ENCODE measurements around the gene PPP2R5D.
A peak's percentile ranks its signal among the peaks of the same experiment; 100 is the strongest.
"Not testable (repeated sequence)": the region's sequence is repeated elsewhere in the genome, so short reads cannot be mapped to it uniquely, and the experiment has no call there.

Gene PPP2R5D

DNA sequence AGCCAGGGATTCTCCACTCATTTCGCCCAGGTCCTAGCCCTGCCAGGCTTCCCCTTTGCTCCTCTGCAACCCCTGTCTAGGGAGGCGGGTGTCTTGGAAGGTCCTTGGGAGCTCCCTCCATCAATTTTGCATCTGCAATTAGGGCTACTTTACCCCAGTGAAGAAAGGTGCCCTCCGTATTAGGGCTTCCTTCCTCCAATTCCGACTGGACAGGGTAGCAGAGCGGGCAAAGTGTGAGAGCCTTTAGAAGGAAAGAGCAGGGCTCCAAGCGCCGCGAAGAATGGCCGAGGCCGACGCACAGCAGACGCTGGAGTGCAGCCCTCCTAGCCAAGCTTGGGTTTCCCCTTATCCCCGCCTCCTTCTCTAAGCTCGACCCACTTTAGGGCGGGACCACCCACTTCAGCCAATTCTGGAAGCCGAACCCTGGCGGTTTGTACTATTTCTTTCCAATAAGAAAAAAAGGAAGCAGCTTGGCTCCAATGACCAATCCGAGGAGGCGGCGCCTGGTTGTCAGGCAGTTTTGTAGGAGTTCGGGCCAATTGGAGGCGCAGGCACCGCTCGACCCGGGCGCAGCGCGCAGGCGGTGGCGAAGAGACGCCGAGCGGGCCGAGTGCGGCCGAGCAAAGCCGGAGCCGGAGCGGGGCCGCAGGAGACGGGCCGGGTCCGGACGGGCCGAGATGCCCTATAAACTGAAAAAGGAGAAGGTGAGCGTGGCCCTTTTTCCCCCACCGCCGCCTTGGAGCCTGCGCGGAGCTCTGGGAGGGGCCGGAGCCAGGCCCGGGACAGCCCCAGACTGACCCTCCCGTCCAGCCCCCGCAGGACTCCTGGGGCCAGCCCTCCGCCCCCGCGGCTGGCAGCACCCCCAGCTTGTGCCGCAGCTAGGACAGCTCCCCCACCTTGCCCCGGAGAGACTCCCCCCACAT, at the start of gene PPP2R5D:
Gene PPP2R5D (plus strand): TSS at position 570 of the 923 bp plus-strand sequence. CDS start 108 bp downstream, at position 678.
- DNase-seq: peak; percentile 98
- TF ChIP-seq POLR2A (IDR thresholded peaks at IDR 0.05; ENCODE audit: low read length): peak; percentile 90
- TF ChIP-seq GATA1 (IDR thresholded peaks at IDR 0.05; ENCODE audit: low read depth, low read length): no peak

DNA sequence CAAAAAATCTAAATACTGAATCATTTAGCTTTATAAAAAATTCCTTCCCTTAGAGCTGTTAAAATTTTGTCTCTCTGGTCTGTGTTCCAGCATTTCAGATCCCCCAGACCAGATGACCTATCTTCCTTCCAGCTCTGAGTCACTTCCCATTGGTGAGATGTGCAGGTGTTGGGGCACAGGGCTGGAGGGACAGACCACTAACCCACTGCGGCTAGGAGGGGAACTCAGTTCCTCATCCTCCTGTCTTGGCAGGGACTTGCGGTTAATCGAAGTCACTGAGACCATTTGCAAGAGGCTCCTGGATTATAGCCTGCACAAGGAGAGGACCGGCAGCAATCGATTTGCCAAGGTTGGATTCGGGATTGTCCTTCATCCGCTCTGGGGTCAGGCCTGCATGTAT, 49.0 kb upstream of the PPP2R5D start:
- TF ChIP-seq POLR2A (IDR thresholded peaks at IDR 0.05; ENCODE audit: low read length) (no peak), GATA1 (IDR thresholded peaks at IDR 0.05; ENCODE audit: low read depth, low read length) (no peak)
- DNase-seq: no peak

DNA sequence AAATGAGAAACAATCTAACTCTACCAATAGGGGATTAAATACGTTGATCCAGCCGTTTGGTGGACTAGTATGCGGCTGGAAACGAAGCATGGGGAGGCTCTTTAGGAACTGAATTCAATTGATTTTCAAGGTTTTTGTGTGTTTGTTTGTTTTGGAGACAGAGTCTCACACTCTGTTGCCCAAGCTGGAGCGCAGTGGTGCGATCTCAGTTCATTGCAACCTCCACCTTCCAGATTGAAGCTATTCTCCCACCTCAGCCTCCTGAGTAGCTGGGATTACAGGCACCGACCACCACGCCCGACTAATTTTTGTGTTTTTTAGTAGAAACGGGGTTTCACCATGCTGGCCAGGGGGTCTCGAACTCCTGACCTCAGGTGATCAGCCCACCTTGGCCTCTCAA, 48.0 kb upstream of the PPP2R5D start:
- no peak for DNase-seq
- TF ChIP-seq POLR2A (IDR thresholded peaks at IDR 0.05; ENCODE audit: low read length) (no peak), GATA1 (IDR thresholded peaks at IDR 0.05; ENCODE audit: low read depth, low read length) (no peak)

DNA sequence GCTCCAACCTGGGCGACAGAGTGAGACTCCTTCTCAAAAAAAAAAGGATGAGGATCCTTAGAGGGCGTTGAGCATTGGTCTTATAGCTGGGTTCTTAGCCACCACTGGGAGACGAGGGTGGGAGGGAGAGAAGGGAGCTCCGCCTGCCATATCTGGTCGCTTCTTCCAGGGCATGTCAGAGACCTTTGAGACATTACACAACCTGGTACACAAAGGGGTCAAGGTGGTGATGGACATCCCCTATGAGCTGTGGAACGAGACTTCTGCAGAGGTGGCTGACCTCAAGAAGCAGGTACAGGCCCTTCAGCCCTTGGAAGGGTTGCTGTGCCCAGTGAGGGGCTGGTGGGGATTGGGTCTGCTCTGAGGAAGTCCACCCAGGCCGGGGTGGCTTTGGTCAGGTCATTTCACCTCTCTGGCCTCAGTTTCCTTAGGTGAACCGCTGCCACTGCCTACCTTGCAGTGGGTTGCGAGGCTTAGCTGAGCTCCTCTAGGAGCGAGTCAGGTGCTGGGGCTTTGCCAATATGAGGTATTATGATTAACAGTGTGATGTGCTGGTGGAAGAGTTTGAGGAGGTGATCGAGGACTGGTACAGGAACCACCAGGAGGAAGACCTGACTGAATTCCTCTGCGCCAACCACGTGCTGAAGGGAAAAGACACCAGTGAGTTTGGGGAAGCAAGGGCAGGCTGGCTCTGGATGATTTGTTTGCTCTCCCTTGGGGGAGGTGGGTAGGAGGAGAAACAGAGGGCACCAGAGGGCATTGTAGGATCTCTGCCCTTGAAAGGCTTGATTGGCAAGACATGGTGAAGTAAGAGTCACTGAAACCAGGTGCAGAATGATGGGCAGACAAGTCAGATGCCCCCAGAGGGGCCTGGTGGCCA, 46.6 kb upstream of the PPP2R5D start:
- no peak for TF ChIP-seq GATA1 (IDR thresholded peaks at IDR 0.05; ENCODE audit: low read depth, low read length)
- no peak for TF ChIP-seq POLR2A (IDR thresholded peaks at IDR 0.05; ENCODE audit: low read length)
- no peak for DNase-seq

GRCh38 chr6:42938428-42938796, 46.0 kb upstream of the PPP2R5D start:
- TF ChIP-seq GATA1 (IDR thresholded peaks at IDR 0.05; ENCODE audit: low read depth, low read length): no peak
- no peak for TF ChIP-seq POLR2A (IDR thresholded peaks at IDR 0.05; ENCODE audit: low read length)
- DNase-seq: no peak

GRCh38 chr6:42938987-42939809, 45.2 kb upstream of the PPP2R5D start:
- DNase-seq: no peak

GRCh38 chr6:42939810-42940167, 44.6 kb upstream of the PPP2R5D start:
- TF ChIP-seq GATA1 (IDR thresholded peaks at IDR 0.05; ENCODE audit: low read depth, low read length) (no peak), POLR2A (IDR thresholded peaks at IDR 0.05; ENCODE audit: low read length) (no peak)
- DNase-seq: no peak

More at GRCh38 chr6:42938987-42939809, 45.2 kb upstream of the PPP2R5D start:
- no peak for TF ChIP-seq GATA1 (IDR thresholded peaks at IDR 0.05; ENCODE audit: low read depth, low read length)
- no peak for TF ChIP-seq POLR2A (IDR thresholded peaks at IDR 0.05; ENCODE audit: low read length)

- no peak for DNase-seq
- TF ChIP-seq POLR2A (IDR thresholded peaks at IDR 0.05; ENCODE audit: low read length) (no peak), GATA1 (IDR thresholded peaks at IDR 0.05; ENCODE audit: low read depth, low read length) (no peak)
These were observed 43.8 kb upstream of the PPP2R5D start for GRCh38 chr6:42940493-42941045.

DNA sequence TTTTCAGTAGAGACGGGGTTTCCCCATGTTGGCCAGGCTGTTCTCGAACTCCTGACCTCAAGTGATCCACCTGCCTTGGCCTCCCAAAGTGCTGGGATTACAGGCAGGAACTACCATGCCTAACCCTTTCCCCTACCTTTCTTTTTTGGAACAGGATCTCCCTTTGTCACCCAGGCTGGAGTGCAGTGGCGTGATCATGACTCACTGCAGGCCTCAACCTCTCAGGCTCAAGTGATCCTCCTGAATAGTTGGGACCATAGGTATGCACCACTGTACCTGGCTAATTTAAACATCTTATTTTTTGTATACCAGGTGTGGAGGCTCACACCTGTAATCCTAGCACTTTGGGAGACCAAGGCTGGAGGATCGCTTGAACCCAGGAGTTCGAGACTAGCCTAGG, 43.0 kb upstream of the PPP2R5D start:
- not testable (repeated sequence) for DNase-seq

GRCh38 chr6:42942444-42942843, 41.9 kb upstream of the PPP2R5D start:
- DNase-seq: no peak

DNA sequence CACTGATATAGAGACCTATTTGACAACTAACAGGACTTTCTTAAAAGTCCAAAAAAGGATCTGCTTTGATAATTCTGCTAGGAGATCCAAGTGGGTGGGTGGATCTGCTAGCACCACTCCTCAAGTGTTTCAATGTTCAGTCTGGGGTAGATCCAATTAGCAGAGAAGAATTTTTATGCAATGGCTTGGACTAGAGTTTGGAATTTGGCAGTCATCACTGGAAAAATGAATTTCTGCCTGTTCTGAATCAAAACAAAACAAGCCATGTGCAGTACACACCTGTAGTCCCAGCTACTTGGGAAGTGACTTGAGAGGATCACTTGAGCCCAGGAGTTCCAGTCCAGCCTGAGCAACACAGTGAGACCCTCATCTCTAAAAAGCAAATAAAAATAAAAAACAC, 36.4 kb upstream of the PPP2R5D start:
- DNase-seq: no peak
- no peak for TF ChIP-seq GATA1 (IDR thresholded peaks at IDR 0.05; ENCODE audit: low read depth, low read length)
- TF ChIP-seq POLR2A (IDR thresholded peaks at IDR 0.05; ENCODE audit: low read length): no peak

More at GRCh38 chr6:42942444-42942843, 41.9 kb upstream of the PPP2R5D start:
- no peak for TF ChIP-seq GATA1 (IDR thresholded peaks at IDR 0.05; ENCODE audit: low read depth, low read length)

- DNase-seq: no peak
- TF ChIP-seq GATA1 (IDR thresholded peaks at IDR 0.05; ENCODE audit: low read depth, low read length) (no peak), POLR2A (IDR thresholded peaks at IDR 0.05; ENCODE audit: low read length) (no peak)
These were observed 32.0 kb upstream of the PPP2R5D start for GRCh38 chr6:42952389-42952788.

GRCh38 chr6:42954405-42954804, 30.0 kb upstream of the PPP2R5D start:
- DNase-seq: not testable (repeated sequence)

All from erythroblast (primary cell).